HG03060 (cell line): Measurements from ENCODE around the gene SORD.
"Not testable (repeated sequence)": the region's sequence is repeated elsewhere in the genome, so short reads cannot be mapped to it uniquely, and the experiment has no call there.

ENCODE experiments used
- ATAC-seq: cut with Tn5 transposase; IDR thresholded peaks from one replicate; pipeline ENCODE4 v1.9.1; 2021; ENCODE audit warnings: low read depth, moderate number of reproducible peaks; ENCODE audit not compliant: unreplicated experiment

The SORD gene

GRCh38 chr15:45022871-45023658, at the start of gene SORD:
SORD (plus strand) TSS chr15:45023195; CDS start chr15:45023284, 89 bp downstream.
- ATAC-seq: peak; percentile 47

- not testable (repeated sequence) for ATAC-seq
Measured at GRCh38 chr15:44976183-44976582, 46.8 kb upstream of the SORD start.

- not testable (repeated sequence) for ATAC-seq
Measured at GRCh38 chr15:44977781-44978180, 45.2 kb upstream of the SORD start.

- not testable (repeated sequence) for ATAC-seq
Measured at GRCh38 chr15:44979617-44980339, 43.2 kb upstream of the SORD start.

GRCh38 chr15:44984144-44984543, 38.9 kb upstream of the SORD start:
- ATAC-seq: not testable (repeated sequence)

GRCh38 chr15:44986346-44987055, 36.5 kb upstream of the SORD start:
- not testable (repeated sequence) for ATAC-seq

- ATAC-seq: not testable (repeated sequence)
Measured at GRCh38 chr15:44987711-44988110, 35.3 kb upstream of the SORD start.

- not testable (repeated sequence) for ATAC-seq
Measured at GRCh38 chr15:44988184-44988869, 34.7 kb upstream of the SORD start.

- ATAC-seq: not testable (repeated sequence)
Measured at GRCh38 chr15:44988870-44989219, 34.1 kb upstream of the SORD start.

- ATAC-seq: not testable (repeated sequence)
Measured at GRCh38 chr15:44997632-44998031, 25.4 kb upstream of the SORD start.

GRCh38 chr15:44999105-44999504, 23.9 kb upstream of the SORD start:
- no peak for ATAC-seq

- ATAC-seq: not testable (repeated sequence)
Measured at GRCh38 chr15:45001180-45001579, 21.8 kb upstream of the SORD start.

GRCh38 chr15:45003731-45004410, 19.1 kb upstream of the SORD start:
- not testable (repeated sequence) for ATAC-seq

GRCh38 chr15:45004590-45005175, 18.3 kb upstream of the SORD start:
- ATAC-seq: not testable (repeated sequence)

GRCh38 chr15:45009046-45009445, 13.9 kb upstream of the SORD start:
- no peak for ATAC-seq

GRCh38 chr15:45015114-45015513, 7.9 kb upstream of the SORD start:
- not testable (repeated sequence) for ATAC-seq

- not testable (repeated sequence) for ATAC-seq
Measured at GRCh38 chr15:45020222-45020900, 2.6 kb upstream of the SORD start.

- not testable (repeated sequence) for ATAC-seq
Measured at GRCh38 chr15:45020901-45021259, 2.1 kb upstream of the SORD start.

- ATAC-seq: no peak
Measured at GRCh38 chr15:45021348-45021747, 1.6 kb upstream of the SORD start.
